DND-41 (cell line): Measurements from ENCODE around the gene ILRUN.
A peak's percentile ranks its signal among the peaks of the same experiment; 100 is the strongest.

ENCODE experiments used
- ATAC-seq: fragments of 200-7000 bp; cut with Tn5 transposase; 3 replicates; pipeline ENCODE4 v1.9.1; 2021; ENCODE audit warnings: low read depth; ENCODE audit not compliant: insufficient read depth
- DNase-seq: peaks from one replicate; pipeline ENCODE4 v3.0.0-alpha.2; 2020
- H2AFZ ChIP-seq: 2 replicates; pipeline ENCODE4 v1.6.0; 2012; ENCODE audit warnings: low read depth, low read length
- H3K27ac ChIP-seq: 2 replicates; pipeline ENCODE4 v1.5.1; 2012; ENCODE audit warnings: low read length, inconsistent platforms
- H3K27me3 ChIP-seq: fragments of 200-600 bp; sonication (generic); 2 replicates; pipeline ENCODE4 v1.6.0; 2012; ENCODE audit warnings: low read length, mild to moderate bottlenecking, inconsistent platforms; ENCODE audit not compliant: insufficient read depth, poor library complexity
- H3K36me3 ChIP-seq: 2 replicates; pipeline ENCODE4 v1.5.1; 2012; ENCODE audit warnings: low read length, inconsistent platforms; ENCODE audit not compliant: insufficient read depth
- H3K4me1 ChIP-seq: 2 replicates; pipeline ENCODE4 v1.5.1; 2012; ENCODE audit warnings: mild to moderate bottlenecking, low read length; ENCODE audit not compliant: insufficient read depth
- H3K4me2 ChIP-seq: 2 replicates; pipeline ENCODE4 v1.6.0; 2012; ENCODE audit warnings: mild to moderate bottlenecking, moderate library complexity, low read length, inconsistent platforms; ENCODE audit not compliant: insufficient read depth
- H3K4me3 ChIP-seq, 2 experiments: fragments of 200-600 bp in 1 of 2; shearing (Covaris generic) in 1 of 2; 2 replicates each; pipeline ENCODE4 v1.5.1; 2012 to 2016; ENCODE audit warnings: inconsistent platforms in 2 of 2, low read length in 2 of 2, mild to moderate bottlenecking in 2 of 2, low read depth in 1 of 2, moderate library complexity in 1 of 2
- H3K79me2 ChIP-seq: 2 replicates; pipeline ENCODE4 v1.6.0; 2012; ENCODE audit warnings: low read length, inconsistent platforms; ENCODE audit not compliant: insufficient read depth
- H3K9ac ChIP-seq: 2 replicates; pipeline ENCODE4 v1.6.0; 2012; ENCODE audit warnings: low read depth, mild to moderate bottlenecking, inconsistent platforms, low read length, moderate library complexity
- H3K9me3 ChIP-seq: 2 replicates; pipeline ENCODE4 v1.5.1; 2012; ENCODE audit warnings: low read length, moderate library complexity, mild to moderate bottlenecking, inconsistent platforms; ENCODE audit not compliant: insufficient read depth, severe bottlenecking
- H4K20me1 ChIP-seq: 2 replicates; pipeline ENCODE4 v1.6.0; 2012; ENCODE audit warnings: low read length; ENCODE audit not compliant: insufficient read depth
- CTCF ChIP-seq: IDR thresholded peaks from 2 replicates; pipeline ENCODE4 v1.5.1; 2012; ENCODE audit warnings: borderline replicate concordance, low read length, moderate library complexity, mild to moderate bottlenecking; ENCODE audit not compliant: poor library complexity, severe bottlenecking; ENCODE audit errors: extremely low read depth
- EZH2 ChIP-seq: IDR thresholded peaks from 3 replicates; pipeline ENCODE4 v1.6.1; 2012; ENCODE audit warnings: borderline replicate concordance, low read depth, mild to moderate bottlenecking, moderate library complexity, low read length, inconsistent platforms; ENCODE audit not compliant: severe bottlenecking

Gene ILRUN

GRCh38 chr6:34665019-34665418 is 31.5 kb downstream of the ILRUN start:
- peak overlapping the region; percentile 7 for H3K4me2 ChIP-seq
- no peaks in the 10 kb centered on the region for H3K36me3 ChIP-seq
- no peaks in the 10 kb centered on the region for H4K20me1 ChIP-seq
- TF ChIP-seq CTCF (no peak), EZH2 (no peak)
- peak overlapping the region; percentile 2; the same call in 1 of the 2 replicates for H3K9ac ChIP-seq
- peaks cover 91% of the 10 kb centered on the region for H3K79me2 ChIP-seq
- no peak overlapping the region for H3K4me3 ChIP-seq
- ATAC-seq: peak; percentile 50; the same call in 2 of the 3 replicates
- DNase-seq: no peak
- H3K27ac ChIP-seq: peak overlapping the region; percentile 44
- no peaks in the 10 kb centered on the region for H3K27me3 ChIP-seq
- peaks cover 26% of the 10 kb centered on the region for H3K4me1 ChIP-seq
- no peaks in the 10 kb centered on the region for H3K9me3 ChIP-seq
- no peak overlapping the region for H2AFZ ChIP-seq

GRCh38 chr6:34664256-34664971 is 32.2 kb downstream of the ILRUN start:
- Histone ChIP-seq H3K4me1 (peaks cover 26% of the 10 kb centered on the region), H3K79me2 (peaks cover 91% of the 10 kb centered on the region), H3K4me2 (peak overlapping the region; percentile 7), H3K9me3 (no peaks in the 10 kb centered on the region), H3K4me3 (no peak overlapping the region), H2AFZ (no peak overlapping the region), H3K36me3 (no peaks in the 10 kb centered on the region), H3K9ac (peak overlapping the region; percentile 2; the same call in 1 of the 2 replicates), H3K27ac (peak overlapping the region; percentile 44), H4K20me1 (no peaks in the 10 kb centered on the region), H3K27me3 (no peaks in the 10 kb centered on the region)
- TF ChIP-seq EZH2 (no peak), CTCF (no peak)
- ATAC-seq (peak; percentile 48; the same call in 2 of the 3 replicates), DNase-seq (peak; percentile 37)

GRCh38 chr6:34663831-34664255 is 32.7 kb downstream of the ILRUN start:
- Histone ChIP-seq H2AFZ (no peak overlapping the region), H3K27ac (peak overlapping the region; percentile 44)
- DNase-seq: no peak

More at GRCh38 chr6:34663831-34664255, 32.7 kb downstream of the ILRUN start:
- H3K9ac ChIP-seq: no peak overlapping the region
- H3K27me3 ChIP-seq: no peaks in the 10 kb centered on the region
- H3K79me2 ChIP-seq: peaks cover 90% of the 10 kb centered on the region
- H4K20me1 ChIP-seq: no peaks in the 10 kb centered on the region
- no peaks in the 10 kb centered on the region for H3K9me3 ChIP-seq
- no peak overlapping the region for H3K4me3 ChIP-seq
- TF ChIP-seq EZH2: no peak
- no peak for TF ChIP-seq CTCF
- no peaks in the 10 kb centered on the region for H3K36me3 ChIP-seq
- no peak overlapping the region for H3K4me2 ChIP-seq
- no peak for ATAC-seq
- H3K4me1 ChIP-seq: peaks cover 29% of the 10 kb centered on the region
